Measurements from ENCODE around the gene GPSM3.

DNA sequence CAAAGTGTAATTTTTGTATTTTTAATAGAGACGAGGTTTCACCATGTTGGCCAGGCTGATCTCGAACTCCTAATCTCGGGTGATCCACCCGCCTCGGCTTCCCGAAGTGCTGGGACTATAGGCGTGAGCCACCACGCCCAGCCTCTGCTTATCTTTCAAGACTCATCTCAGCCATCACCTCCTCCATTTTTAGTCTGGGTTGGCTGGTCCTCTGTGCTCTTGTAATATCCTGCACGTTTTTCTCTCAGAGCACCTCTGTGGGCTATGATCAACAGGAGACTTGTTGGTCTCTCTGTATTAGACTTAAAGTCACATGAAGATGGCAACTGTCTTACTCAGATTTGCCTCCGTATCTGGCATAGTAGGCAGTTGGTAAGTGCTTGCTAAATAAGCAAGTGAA, 23.8 kb upstream of the GPSM3 start:
- TF ChIP-seq, protein P1, sequence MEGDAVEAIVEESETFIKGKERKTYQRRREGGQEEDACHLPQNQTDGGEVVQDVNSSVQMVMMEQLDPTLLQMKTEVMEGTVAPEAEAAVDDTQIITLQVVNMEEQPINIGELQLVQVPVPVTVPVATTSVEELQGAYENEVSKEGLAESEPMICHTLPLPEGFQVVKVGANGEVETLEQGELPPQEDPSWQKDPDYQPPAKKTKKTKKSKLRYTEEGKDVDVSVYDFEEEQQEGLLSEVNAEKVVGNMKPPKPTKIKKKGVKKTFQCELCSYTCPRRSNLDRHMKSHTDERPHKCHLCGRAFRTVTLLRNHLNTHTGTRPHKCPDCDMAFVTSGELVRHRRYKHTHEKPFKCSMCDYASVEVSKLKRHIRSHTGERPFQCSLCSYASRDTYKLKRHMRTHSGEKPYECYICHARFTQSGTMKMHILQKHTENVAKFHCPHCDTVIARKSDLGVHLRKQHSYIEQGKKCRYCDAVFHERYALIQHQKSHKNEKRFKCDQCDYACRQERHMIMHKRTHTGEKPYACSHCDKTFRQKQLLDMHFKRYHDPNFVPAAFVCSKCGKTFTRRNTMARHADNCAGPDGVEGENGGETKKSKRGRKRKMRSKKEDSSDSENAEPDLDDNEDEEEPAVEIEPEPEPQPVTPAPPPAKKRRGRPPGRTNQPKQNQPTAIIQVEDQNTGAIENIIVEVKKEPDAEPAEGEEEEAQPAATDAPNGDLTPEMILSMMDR (conservative IDR thresholded peaks at IDR 0.05): no peak
- no peak for TF ChIP-seq EZH2 (IDR thresholded peaks at IDR 0.05; ENCODE audit: low read depth)

Measured in PC-9 (cell line).